DND-41 (cell line): Measurements from ENCODE around the gene ARMC2.

Source experiments
- CTCF ChIP-seq: IDR thresholded peaks from 2 replicates; pipeline ENCODE4 v1.5.1; 2012; ENCODE audit warnings: borderline replicate concordance, low read length, moderate library complexity, mild to moderate bottlenecking; ENCODE audit not compliant: poor library complexity, severe bottlenecking; ENCODE audit errors: extremely low read depth
- EZH2 ChIP-seq: IDR thresholded peaks from 3 replicates; pipeline ENCODE4 v1.6.1; 2012; ENCODE audit warnings: borderline replicate concordance, low read depth, mild to moderate bottlenecking, moderate library complexity, low read length, inconsistent platforms; ENCODE audit not compliant: severe bottlenecking

- TF ChIP-seq CTCF (no peak), EZH2 (no peak)
Measured at GRCh38 chr6:108947114-108947854, 99.1 kb downstream of the ARMC2 start.
